ENCODE measurements around the gene CACNA1A.

Gene CACNA1A

DNA sequence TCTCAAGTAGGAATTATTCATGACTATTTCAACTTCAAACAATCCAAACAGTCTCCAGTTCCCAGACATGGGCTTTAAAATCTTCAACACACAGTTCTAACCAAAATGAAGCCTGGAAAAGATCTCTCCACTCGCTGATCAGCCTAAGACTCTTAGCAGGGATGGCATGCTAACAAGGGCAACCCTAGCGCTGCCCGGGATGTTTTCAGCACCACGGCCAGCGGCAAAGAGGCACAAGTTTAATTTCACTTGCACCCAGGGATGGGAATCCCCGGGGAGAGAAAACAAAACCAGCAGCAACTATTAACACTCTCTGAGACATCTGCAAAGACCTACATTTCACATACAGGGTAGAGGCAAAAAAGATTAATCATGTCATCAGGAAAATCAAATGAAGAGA is 43.0 kb downstream of the CACNA1A start:
- H3K4me3 ChIP-seq (ENCODE audit: insufficient read depth, low read depth, low read length, poor library complexity, severe bottlenecking): no peak overlapping the region
- DNase-seq: no peak

DNA sequence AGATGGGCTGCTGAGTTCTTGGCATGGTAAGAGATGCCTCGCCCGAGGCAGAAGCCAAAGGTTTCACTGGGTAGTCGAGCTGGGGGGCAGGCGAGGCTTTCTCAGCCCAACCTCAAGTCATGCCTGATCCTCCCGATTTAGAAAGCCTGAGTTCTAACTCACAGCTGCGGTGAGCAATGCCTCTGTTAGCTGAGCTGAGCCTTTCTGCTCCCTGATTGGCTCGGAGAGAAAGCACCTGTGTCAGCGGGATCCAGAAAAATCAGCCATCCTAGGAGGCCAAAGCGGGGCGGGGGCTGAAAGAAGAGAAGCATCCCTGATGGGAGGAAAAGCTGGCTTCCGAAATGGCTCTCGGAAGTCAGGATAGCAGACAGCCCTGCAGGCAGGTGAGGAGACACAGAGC is 44.7 kb downstream of the CACNA1A start:
- Histone ChIP-seq H3K4me3 (ENCODE audit: insufficient read depth, low read depth, low read length, poor library complexity, severe bottlenecking) (no peak overlapping the region), H3K9me3 (ENCODE audit: control insufficient read depth, low read length) (no peaks in the 10 kb centered on the region), H3K27me3 (replicated peaks; ENCODE audit: control insufficient read depth, insufficient read depth, low read length, poor library complexity, severe bottlenecking) (no peaks in the 10 kb centered on the region), H3K36me3 (ENCODE audit: control insufficient read depth, insufficient read depth, low read length) (no peaks in the 10 kb centered on the region), H3K4me1 (ENCODE audit: control insufficient read depth, insufficient read depth, low read length, poor library complexity, severe bottlenecking) (no peaks in the 10 kb centered on the region), H3K27ac (ENCODE audit: insufficient read depth, low read length, poor library complexity, severe bottlenecking) (no peak overlapping the region)
- DNase-seq: no peak

More for the DNA sequence above, 43.0 kb downstream of the CACNA1A start:
- H3K36me3 ChIP-seq (ENCODE audit: control insufficient read depth, insufficient read depth, low read length): no peaks in the 10 kb centered on the region
- no peaks in the 10 kb centered on the region for H3K27me3 ChIP-seq (replicated peaks; ENCODE audit: control insufficient read depth, insufficient read depth, low read length, poor library complexity, severe bottlenecking)
- H3K4me1 ChIP-seq (ENCODE audit: control insufficient read depth, insufficient read depth, low read length, poor library complexity, severe bottlenecking): no peaks in the 10 kb centered on the region
- no peaks in the 10 kb centered on the region for H3K9me3 ChIP-seq (ENCODE audit: control insufficient read depth, low read length)
- no peak overlapping the region for H3K27ac ChIP-seq (ENCODE audit: insufficient read depth, low read length, poor library complexity, severe bottlenecking)

DNA sequence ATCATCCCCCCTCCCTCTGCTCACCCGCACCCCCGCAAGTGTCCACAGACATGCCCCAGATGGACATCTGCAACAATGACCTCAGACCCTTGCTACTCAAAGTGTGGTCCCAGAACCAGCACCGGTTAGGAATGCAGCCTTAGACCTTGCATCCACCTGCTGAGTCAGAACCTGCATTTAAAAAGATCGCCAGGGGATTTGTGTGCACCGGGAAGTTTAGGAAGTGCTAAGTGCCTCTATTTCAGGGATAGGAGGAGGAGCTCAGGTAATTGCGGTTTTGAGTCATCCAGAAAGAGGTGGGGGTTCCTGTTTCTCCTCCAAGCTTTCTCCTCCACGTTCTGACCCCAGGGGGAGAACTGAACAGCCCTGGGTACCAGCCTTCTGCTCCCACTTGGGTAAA is 46.2 kb downstream of the CACNA1A start:
- H3K27ac ChIP-seq (ENCODE audit: insufficient read depth, low read length, poor library complexity, severe bottlenecking): no peak overlapping the region
- H3K36me3 ChIP-seq (ENCODE audit: control insufficient read depth, insufficient read depth, low read length): no peaks in the 10 kb centered on the region
- no peaks in the 10 kb centered on the region for H3K4me1 ChIP-seq (ENCODE audit: control insufficient read depth, insufficient read depth, low read length, poor library complexity, severe bottlenecking)
- H3K9me3 ChIP-seq (ENCODE audit: control insufficient read depth, low read length): no peaks in the 10 kb centered on the region
- no peak overlapping the region for H3K4me3 ChIP-seq (ENCODE audit: insufficient read depth, low read depth, low read length, poor library complexity, severe bottlenecking)
- no peaks in the 10 kb centered on the region for H3K27me3 ChIP-seq (replicated peaks; ENCODE audit: control insufficient read depth, insufficient read depth, low read length, poor library complexity, severe bottlenecking)
- no peak for DNase-seq

DNA sequence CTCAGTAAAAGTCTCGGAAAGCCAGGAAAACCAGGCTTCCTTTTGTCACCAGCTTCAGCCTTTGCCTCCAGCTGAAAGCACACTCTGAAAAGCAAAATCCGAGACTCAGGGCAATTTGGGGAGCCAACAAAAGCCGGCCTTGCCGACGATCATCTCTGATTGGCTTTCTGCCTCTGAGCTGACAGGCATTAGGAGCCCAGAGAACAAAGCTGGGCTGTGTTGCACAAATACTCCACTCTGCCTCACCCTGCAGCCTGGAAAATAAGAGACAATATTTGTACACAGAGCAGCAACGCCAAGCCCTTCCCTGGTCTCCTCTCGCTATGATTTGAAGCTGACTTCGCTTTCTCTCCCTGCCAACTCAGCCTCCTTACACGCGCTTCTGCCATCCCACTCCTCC is 46.9 kb downstream of the CACNA1A start:
- no peaks in the 10 kb centered on the region for H3K27me3 ChIP-seq (replicated peaks; ENCODE audit: control insufficient read depth, insufficient read depth, low read length, poor library complexity, severe bottlenecking)
- no peak for DNase-seq
- no peaks in the 10 kb centered on the region for H3K36me3 ChIP-seq (ENCODE audit: control insufficient read depth, insufficient read depth, low read length)
- no peak overlapping the region for H3K4me3 ChIP-seq (ENCODE audit: insufficient read depth, low read depth, low read length, poor library complexity, severe bottlenecking)
- H3K27ac ChIP-seq (ENCODE audit: insufficient read depth, low read length, poor library complexity, severe bottlenecking): no peak overlapping the region
- no peaks in the 10 kb centered on the region for H3K4me1 ChIP-seq (ENCODE audit: control insufficient read depth, insufficient read depth, low read length, poor library complexity, severe bottlenecking)
- H3K9me3 ChIP-seq (ENCODE audit: control insufficient read depth, low read length): no peaks in the 10 kb centered on the region

- no peak for DNase-seq
- no peak overlapping the region for H3K4me3 ChIP-seq (ENCODE audit: insufficient read depth, low read depth, low read length, poor library complexity, severe bottlenecking)
- no peaks in the 10 kb centered on the region for H3K27me3 ChIP-seq (replicated peaks; ENCODE audit: control insufficient read depth, insufficient read depth, low read length, poor library complexity, severe bottlenecking)
- no peak overlapping the region for H3K27ac ChIP-seq (ENCODE audit: insufficient read depth, low read length, poor library complexity, severe bottlenecking)
- H3K36me3 ChIP-seq (ENCODE audit: control insufficient read depth, insufficient read depth, low read length): no peaks in the 10 kb centered on the region
- no peaks in the 10 kb centered on the region for H3K4me1 ChIP-seq (ENCODE audit: control insufficient read depth, insufficient read depth, low read length, poor library complexity, severe bottlenecking)
- H3K9me3 ChIP-seq (ENCODE audit: control insufficient read depth, low read length): peaks cover 13% of the 10 kb centered on the region
Measured at GRCh38 chr19:13451434-13451995, 54.8 kb downstream of the CACNA1A start.

DNA sequence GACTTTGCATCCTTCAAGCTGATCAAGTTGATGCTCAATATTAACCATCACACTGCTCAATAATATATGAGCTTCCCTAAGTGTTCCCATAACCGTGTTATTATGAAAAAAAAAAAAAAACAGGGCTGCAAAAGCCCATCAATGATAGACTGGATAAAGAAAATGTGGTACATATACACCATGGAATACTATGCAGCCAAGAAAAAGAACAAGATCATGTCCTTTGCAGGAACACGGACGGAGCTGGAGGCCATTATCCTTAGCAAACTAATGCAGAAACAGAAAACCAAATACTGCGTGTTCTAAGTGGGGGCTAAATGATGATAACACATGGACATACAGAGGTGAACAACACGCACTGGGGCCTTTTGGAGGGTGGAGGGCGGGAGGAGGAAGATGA is 58.3 kb downstream of the CACNA1A start:
- Histone ChIP-seq H3K27me3 (replicated peaks; ENCODE audit: control insufficient read depth, insufficient read depth, low read length, poor library complexity, severe bottlenecking) (no peaks in the 10 kb centered on the region), H3K36me3 (ENCODE audit: control insufficient read depth, insufficient read depth, low read length) (no peaks in the 10 kb centered on the region), H3K4me1 (ENCODE audit: control insufficient read depth, insufficient read depth, low read length, poor library complexity, severe bottlenecking) (no peaks in the 10 kb centered on the region), H3K27ac (ENCODE audit: insufficient read depth, low read length, poor library complexity, severe bottlenecking) (no peak overlapping the region), H3K9me3 (ENCODE audit: control insufficient read depth, low read length) (peaks cover 13% of the 10 kb centered on the region), H3K4me3 (ENCODE audit: insufficient read depth, low read depth, low read length, poor library complexity, severe bottlenecking) (no peak overlapping the region)
- no peak for DNase-seq

DNA sequence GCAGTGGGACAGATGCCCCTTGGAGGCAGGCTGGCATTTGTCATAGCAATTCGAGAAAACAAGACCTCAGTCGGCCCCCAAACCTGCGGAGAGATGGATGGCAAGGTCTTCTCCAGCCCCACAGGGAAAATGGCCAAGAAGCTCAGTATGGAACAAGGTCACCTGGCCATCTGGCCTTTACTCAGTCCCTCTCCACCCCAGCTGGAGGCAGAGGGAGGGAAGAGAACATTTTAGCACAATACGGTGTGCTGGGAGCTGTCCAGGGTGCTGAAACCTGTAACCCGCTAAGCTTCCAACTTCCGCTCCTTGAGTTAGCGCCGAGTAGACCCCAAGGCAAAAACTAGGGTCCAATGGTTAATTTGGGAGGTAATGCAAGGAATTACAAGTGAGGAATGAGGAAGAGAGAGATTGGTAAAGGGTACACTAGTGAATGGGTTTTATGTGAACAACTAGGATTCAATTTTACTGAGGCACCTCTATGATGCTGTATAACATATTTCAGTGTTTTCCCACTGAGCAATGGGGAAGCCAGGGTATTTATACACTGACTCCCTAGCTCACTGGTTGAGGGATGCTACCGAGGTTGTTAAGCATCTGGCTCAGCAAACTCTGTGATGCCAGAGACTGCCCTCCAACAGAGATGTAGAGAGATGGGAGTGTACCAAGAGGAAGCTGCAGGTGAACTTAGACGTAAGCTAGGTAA is 64.3 kb downstream of the CACNA1A start:
- H3K4me3 ChIP-seq (ENCODE audit: insufficient read depth, low read depth, low read length, poor library complexity, severe bottlenecking): no peak overlapping the region
- H3K4me1 ChIP-seq (ENCODE audit: control insufficient read depth, insufficient read depth, low read length, poor library complexity, severe bottlenecking): no peaks in the 10 kb centered on the region
- no peaks in the 10 kb centered on the region for H3K36me3 ChIP-seq (ENCODE audit: control insufficient read depth, insufficient read depth, low read length)
- peak in 2 of 3 donors; percentile 0 to 20 for DNase-seq
- H3K27me3 ChIP-seq (replicated peaks; ENCODE audit: control insufficient read depth, insufficient read depth, low read length, poor library complexity, severe bottlenecking): no peaks in the 10 kb centered on the region
- no peak overlapping the region for H3K27ac ChIP-seq (ENCODE audit: insufficient read depth, low read length, poor library complexity, severe bottlenecking)
- H3K9me3 ChIP-seq (ENCODE audit: control insufficient read depth, low read length): no peaks in the 10 kb centered on the region

GRCh38 chr19:13437919-13438618 is 68.2 kb downstream of the CACNA1A start:
- Histone ChIP-seq H3K9me3 (ENCODE audit: control insufficient read depth, low read length) (no peaks in the 10 kb centered on the region), H3K27me3 (replicated peaks; ENCODE audit: control insufficient read depth, insufficient read depth, low read length, poor library complexity, severe bottlenecking) (no peaks in the 10 kb centered on the region), H3K4me1 (ENCODE audit: control insufficient read depth, insufficient read depth, low read length, poor library complexity, severe bottlenecking) (no peaks in the 10 kb centered on the region), H3K36me3 (ENCODE audit: control insufficient read depth, insufficient read depth, low read length) (no peaks in the 10 kb centered on the region), H3K27ac (ENCODE audit: insufficient read depth, low read length, poor library complexity, severe bottlenecking) (no peak overlapping the region), H3K4me3 (ENCODE audit: insufficient read depth, low read depth, low read length, poor library complexity, severe bottlenecking) (no peak overlapping the region)
- no peak for DNase-seq

GRCh38 chr19:13436352-13436751 is 69.9 kb downstream of the CACNA1A start:
- no peak overlapping the region for H3K4me3 ChIP-seq (ENCODE audit: insufficient read depth, low read depth, low read length, poor library complexity, severe bottlenecking)

More at GRCh38 chr19:13436352-13436751, 69.9 kb downstream of the CACNA1A start:
- Histone ChIP-seq H3K4me1 (ENCODE audit: control insufficient read depth, insufficient read depth, low read length, poor library complexity, severe bottlenecking) (no peaks in the 10 kb centered on the region), H3K9me3 (ENCODE audit: control insufficient read depth, low read length) (no peaks in the 10 kb centered on the region), H3K36me3 (ENCODE audit: control insufficient read depth, insufficient read depth, low read length) (no peaks in the 10 kb centered on the region), H3K27ac (ENCODE audit: insufficient read depth, low read length, poor library complexity, severe bottlenecking) (no peak overlapping the region), H3K27me3 (replicated peaks; ENCODE audit: control insufficient read depth, insufficient read depth, low read length, poor library complexity, severe bottlenecking) (no peaks in the 10 kb centered on the region)
- no peak for DNase-seq

All from effector memory CD4-positive, alpha-beta T cell (primary cell).